HG02973 (cell line): ENCODE data around the gene EXOC1.

Experiments
- ATAC-seq: cut with Tn5 transposase; IDR thresholded peaks from one replicate; pipeline ENCODE4 v1.9.1; 2021; ENCODE audit warnings: moderate library complexity; ENCODE audit not compliant: unreplicated experiment

Gene EXOC1

GRCh38 chr4:55854129-55854528 lies 681 bp downstream of the EXOC1 start:
- ATAC-seq = no peak

DNA sequence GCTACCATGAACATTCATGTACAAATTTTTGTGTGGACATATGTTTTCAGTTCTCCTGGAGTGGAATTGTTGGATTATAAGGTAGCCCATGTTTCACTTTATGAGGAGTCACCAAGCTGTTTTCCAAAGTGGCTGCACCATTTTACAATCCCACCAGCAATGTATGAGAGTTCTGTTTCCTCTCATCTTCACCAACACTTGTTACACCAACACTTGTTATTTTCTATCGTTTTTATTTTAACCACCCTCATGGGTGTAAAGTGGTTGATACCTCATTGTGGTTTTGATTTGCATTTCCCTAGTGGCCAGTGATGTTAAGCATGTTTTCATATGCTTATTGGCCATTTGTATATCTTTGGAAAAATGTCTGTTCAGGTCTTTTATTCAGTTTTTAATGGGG lies 4.1 kb downstream of the EXOC1 start:
- no peak for ATAC-seq

DNA sequence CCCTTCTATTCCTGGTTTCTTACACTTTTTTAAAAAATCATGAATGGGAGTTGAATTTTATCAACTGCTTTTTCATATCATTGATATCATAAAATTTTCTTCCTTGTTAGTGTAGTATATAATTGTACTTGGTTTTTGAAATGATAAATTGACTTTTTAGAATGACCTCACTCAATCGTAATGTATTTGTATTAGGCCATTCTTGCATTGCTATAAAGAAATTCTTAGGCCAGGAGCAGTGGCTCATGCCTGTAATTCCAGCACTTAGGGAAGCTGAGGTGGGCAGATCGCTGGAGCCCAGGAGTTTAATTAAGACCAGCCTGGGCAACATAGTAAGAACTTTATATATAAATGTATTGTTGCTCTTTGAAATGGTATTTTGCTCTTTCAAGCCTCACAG lies 6.3 kb downstream of the EXOC1 start:
- no peak for ATAC-seq

- peak; percentile 37 for ATAC-seq
These were observed 11.3 kb downstream of the EXOC1 start for GRCh38 chr4:55864577-55865223.

GRCh38 chr4:55865228-55865806 lies 11.9 kb downstream of the EXOC1 start:
- ATAC-seq = no peak

- ATAC-seq = peak; percentile 67
These were observed 13.0 kb downstream of the EXOC1 start for GRCh38 chr4:55866290-55866907.

DNA sequence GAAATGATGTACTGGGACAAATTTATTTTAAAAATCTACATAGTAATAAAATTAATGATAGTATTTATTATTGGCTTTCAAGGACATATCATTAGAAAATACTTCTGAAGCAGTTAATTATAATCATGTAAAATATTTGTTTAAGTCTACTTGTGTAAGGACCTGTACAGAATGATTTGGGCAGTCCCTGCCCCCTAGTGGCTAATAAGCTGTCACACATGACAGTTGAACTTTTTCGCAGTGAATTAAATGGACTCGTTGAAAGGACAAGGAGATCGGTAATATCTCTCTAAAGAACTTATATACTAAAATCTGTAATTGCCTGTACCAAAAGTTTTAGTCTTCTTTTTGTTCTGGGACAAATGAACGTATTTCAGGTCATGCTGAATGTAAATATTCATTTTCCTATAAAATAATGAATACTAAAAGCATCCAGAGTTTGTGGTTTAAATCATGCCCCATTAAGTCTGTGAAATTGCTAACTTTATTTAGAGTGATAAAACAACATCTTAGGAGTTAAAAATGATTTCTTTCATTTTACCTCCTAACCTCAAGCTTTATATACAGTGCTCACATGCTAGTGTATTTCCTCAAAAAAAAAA lies 13.6 kb downstream of the EXOC1 start:
- peak; percentile 83 for ATAC-seq

- ATAC-seq = no peak
These were observed 15.2 kb downstream of the EXOC1 start for GRCh38 chr4:55868581-55869090.

GRCh38 chr4:55871299-55871800 lies 17.9 kb downstream of the EXOC1 start:
- ATAC-seq = no peak

GRCh38 chr4:55874831-55875230 lies 21.4 kb downstream of the EXOC1 start:
- no peak for ATAC-seq

- no peak for ATAC-seq
These were observed 22.9 kb downstream of the EXOC1 start for GRCh38 chr4:55876387-55876786.

- no peak for ATAC-seq
These were observed 25.8 kb downstream of the EXOC1 start for GRCh38 chr4:55879224-55879623.

DNA sequence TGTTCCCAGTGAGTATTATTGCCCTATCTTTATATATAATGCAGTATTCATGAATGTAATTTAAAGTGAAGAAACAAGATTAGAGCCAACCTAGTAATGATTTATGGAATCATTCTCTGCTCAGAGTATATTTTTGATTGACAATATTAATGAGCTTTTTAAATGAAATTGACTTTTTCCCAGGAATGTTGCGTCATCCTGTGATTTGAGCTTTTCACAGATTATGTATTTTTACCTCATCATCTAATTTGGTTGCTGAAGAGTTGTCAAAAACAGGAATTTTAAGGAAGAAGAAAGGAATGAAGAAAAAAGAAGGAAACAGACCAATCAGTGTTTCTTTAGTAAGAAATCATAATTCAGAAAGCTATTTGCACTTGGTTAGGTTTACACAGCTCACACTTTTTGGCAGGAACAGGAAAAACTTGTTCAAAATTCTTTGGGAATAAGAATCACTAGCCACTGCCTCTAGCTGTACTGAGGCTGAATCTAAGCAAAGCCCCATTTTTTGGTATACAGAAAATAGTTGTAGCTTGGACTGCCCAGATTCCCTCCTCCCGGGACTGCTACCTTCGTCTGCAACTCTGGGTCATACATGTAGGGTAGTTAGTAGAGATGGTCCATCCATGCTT lies 27.3 kb downstream of the EXOC1 start:
- ATAC-seq = no peak

DNA sequence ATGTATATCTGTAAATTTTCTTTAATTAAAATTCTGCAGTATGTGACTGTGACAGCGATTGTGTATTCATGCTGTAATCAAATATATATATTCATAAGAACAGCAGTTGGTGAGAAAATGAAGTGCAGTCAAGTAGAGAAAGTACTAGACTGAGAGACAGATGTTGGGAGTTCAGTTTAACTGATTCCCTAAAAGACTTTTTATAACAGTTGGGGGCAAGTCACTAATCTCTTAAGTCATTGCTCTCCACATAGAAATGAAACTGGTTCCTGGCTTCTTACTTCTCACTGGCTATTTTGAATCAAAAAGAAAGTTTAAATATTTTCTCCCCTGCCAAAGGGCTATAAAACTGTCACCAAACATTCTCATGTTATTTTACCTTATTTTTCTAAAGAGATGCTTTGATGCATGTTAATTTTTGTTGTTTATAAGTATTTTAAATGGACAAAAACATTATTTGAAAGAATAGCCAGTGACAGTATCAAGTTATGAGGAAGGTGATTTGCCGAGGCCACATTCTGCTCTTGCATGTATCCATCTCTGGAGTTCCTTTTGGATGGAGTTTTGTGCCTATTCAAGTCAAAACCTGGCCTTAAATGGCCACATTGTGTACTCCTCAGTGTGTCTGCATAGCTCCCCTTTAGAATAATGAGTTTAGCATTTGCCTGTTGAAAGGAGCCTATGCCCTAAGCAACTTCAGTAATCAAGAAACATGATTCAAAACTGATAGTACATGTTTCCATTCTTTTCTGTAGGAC lies 30.8 kb downstream of the EXOC1 start:
- no peak for ATAC-seq

DNA sequence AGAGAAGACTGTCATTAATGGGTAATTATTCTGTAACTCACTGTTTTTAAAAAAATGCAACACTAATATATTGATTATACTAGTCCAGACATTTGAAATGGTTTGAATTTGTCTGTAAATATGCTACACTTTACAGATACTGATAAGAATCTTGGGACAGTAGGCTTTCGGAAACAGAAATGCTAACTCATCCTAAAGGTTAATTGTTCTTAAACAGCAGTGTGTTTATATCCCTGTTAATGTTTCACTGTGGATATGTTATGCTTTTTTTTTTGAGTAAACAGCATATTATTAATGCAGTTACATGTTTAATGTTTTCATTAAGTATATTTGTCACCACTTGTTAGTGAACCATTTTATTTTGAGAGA lies 31.4 kb downstream of the EXOC1 start:
- no peak for ATAC-seq

DNA sequence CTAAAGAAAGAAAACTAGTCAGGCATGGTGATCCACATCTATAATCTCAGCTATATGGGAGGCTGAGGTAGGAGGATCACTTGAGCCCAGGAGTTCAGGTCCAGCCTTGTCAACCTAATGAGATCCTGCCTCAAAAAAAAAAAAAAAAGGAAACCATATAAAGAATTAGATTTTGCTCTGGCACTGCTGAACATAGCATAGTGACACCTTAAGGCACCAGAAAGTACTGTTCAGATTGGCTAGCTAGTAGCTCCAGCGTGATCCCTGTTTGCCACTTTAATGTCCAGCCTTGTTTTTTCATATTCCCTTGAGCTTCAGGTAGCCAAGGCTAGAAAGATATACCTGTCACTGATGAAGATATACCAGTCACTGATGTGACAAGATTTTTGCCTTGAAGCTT lies 34.1 kb downstream of the EXOC1 start:
- no peak for ATAC-seq

- ATAC-seq = no peak
These were observed 38.7 kb downstream of the EXOC1 start for GRCh38 chr4:55892156-55892555.

DNA sequence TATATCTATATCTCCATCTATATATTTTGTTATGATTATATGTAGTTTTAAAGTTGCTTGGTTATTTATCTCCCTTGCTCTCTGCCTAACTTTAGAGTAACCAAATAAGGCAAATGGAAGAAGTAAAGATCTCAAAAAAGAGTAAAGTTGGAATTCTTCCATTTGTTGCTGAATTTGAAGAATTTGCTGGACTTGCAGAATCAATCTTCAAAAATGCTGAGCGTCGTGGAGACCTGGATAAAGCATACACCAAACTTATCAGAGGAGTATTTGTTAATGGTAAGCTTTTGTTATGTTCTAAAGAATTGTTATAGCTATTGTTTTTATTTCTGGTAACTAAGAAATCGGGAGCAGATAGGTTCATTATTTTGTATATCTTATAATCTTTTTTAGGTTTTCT lies 43.2 kb downstream of the EXOC1 start:
- no peak for ATAC-seq

- no peak for ATAC-seq
These were observed 49.2 kb downstream of the EXOC1 start for GRCh38 chr4:55902677-55903076.

DNA sequence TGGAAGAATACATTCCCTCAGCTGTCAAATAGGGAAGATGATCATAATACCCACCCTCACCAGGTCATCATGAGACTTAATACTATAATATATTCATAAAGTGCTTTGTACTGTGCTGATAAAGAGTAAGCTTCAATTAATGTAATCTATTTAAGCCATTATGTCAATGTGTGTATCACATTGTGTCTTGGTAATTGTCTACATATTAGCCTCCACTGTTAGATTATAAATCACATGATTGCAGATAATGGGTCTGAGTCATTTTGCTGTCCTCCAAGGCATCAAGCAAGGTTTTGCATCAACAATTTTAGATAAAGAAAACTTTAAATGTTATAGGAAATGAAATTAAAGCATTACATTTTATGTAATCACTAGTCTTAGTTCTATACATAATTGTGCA lies 50.1 kb downstream of the EXOC1 start:
- ATAC-seq = no peak

GRCh38 chr4:55904576-55904975 lies 51.1 kb downstream of the EXOC1 start:
- no peak for ATAC-seq
